GM12878 (cell line): ENCODE measurements around the gene SFMBT1. TPM values are rescaled to one million over a fixed set of nuclear protein-coding genes. Genes with fewer than 3 reads are reported as not detected.

ENCODE experiments used
- ATAC-seq: fragments of 200-7000 bp; cut with Tn5 transposase; 3 replicates; pipeline ENCODE4 v1.9.1; 2020; ENCODE audit warnings: mild to moderate bottlenecking, moderate library complexity
- BruUV-seq: library from RNA; stranded (reverse); fragments of 400-500 nt; replicated peaks from 2 replicates; lab custom pipeline; 2021; lab: Mats Ljungman, UMichigan
- CTCF ChIA-PET: fragments of 300-600 bp; sonication (Branson Sonifier 250); formaldehyde crosslinking; extraction: SDS; loops from one replicate; lab custom pipeline; 2021; ENCODE audit warnings: inconsistent platforms; lab: Yijun Ruan, JAX
- POLR2A ChIA-PET: fragments of 350-600 bp; formaldehyde crosslinking; extraction: SDS; loops from one replicate; lab custom pipeline; 2021; ENCODE audit warnings: inconsistent platforms; lab: Charles Lee
- RAD21 ChIA-PET: fragments of 300-600 bp; sonication (Branson Sonifier 250); formaldehyde crosslinking; loops from one replicate; lab custom pipeline; 2023; ENCODE audit warnings: antibody characterized with exemption; ENCODE audit not compliant: unreplicated experiment; lab: Charles Lee
- SMC1A ChIA-PET: fragments of 300-600 bp; sonication (Branson Sonifier 250); formaldehyde crosslinking; loops from one replicate; lab custom pipeline; 2023; ENCODE audit not compliant: unreplicated experiment, uncharacterized antibody; lab: Charles Lee
- DNase-seq: peaks from one replicate; pipeline ENCODE4 v3.0.0-alpha.2; 2011; ENCODE audit warnings: low read depth, low spot score
- FAIRE-seq: peaks from 3 replicates; lab custom pipeline; 2011; peaks lifted over from hg19 to GRCh38; lab: Jason Lieb, UNC
- H2AFZ ChIP-seq: 2 replicates; pipeline ENCODE4 v1.6.0; 2011; ENCODE audit warnings: low read depth, low read length, control low read depth; ENCODE audit not compliant: control insufficient read depth
- H3K27ac ChIP-seq: 2 replicates; pipeline ENCODE4 v1.5.1; 2011; ENCODE audit warnings: control low read depth; ENCODE audit not compliant: control insufficient read depth, insufficient read depth
- H3K27me3 ChIP-seq, 2 experiments: replicated peaks in 1 of 2; 2 replicates each; pipeline versions ENCODE4 v1.6.0 to v1.6.1; 2011; ENCODE audit warnings: low read length in 1 of 2; ENCODE audit not compliant: control insufficient read depth in 2 of 2, insufficient read depth in 2 of 2
- H3K36me3 ChIP-seq, 2 experiments: 2 replicates each; pipeline ENCODE4 v1.5.1; 2011; ENCODE audit warnings: low read length in 1 of 2; ENCODE audit not compliant: control insufficient read depth in 2 of 2, insufficient read depth in 2 of 2
- H3K4me1 ChIP-seq: 2 replicates; pipeline ENCODE4 v1.6.1; 2011; ENCODE audit warnings: mild to moderate bottlenecking, low read length, moderate library complexity, mixed read lengths; ENCODE audit not compliant: control insufficient read depth, insufficient read depth
- H3K4me2 ChIP-seq: 2 replicates; pipeline ENCODE4 v1.6.0; 2011; ENCODE audit warnings: control low read depth; ENCODE audit not compliant: control insufficient read depth, insufficient read depth
- H3K4me3 ChIP-seq: fragments of 200-600 bp; sonication (generic); 2 replicates; pipeline ENCODE4 v1.5.1; 2016
- H3K79me2 ChIP-seq: 2 replicates; pipeline ENCODE4 v1.6.0; 2011; ENCODE audit warnings: low read length; ENCODE audit not compliant: control insufficient read depth, insufficient read depth
- H3K9ac ChIP-seq: 2 replicates; pipeline ENCODE4 v1.8.0; 2011; ENCODE audit warnings: low read length, control low read depth, mixed read lengths; ENCODE audit not compliant: control insufficient read depth, insufficient read depth
- H3K9me3 ChIP-seq: replicated peaks from 3 replicates; pipeline ENCODE4 v1.5.1; 2011; ENCODE audit warnings: mild to moderate bottlenecking, low read length; ENCODE audit not compliant: control insufficient read depth, insufficient read depth
- H4K20me1 ChIP-seq: 2 replicates; pipeline ENCODE4 v1.6.0; 2011; ENCODE audit not compliant: control insufficient read depth, insufficient read depth
- BHLHE40 ChIP-seq, 2 experiments: fragments of 450-650 bp in 1 of 2; IDR thresholded peaks; 2 replicates each; pipeline ENCODE4 v1.6.1; 2011 to 2017; ENCODE audit warnings: low read depth in 2 of 2, borderline replicate concordance in 1 of 2, improper control_type of control experiment in 1 of 2, low read length in 1 of 2, mild to moderate bottlenecking in 1 of 2
- CHD2 ChIP-seq: IDR thresholded peaks from 2 replicates; pipeline ENCODE4 v1.6.1; 2011; ENCODE audit warnings: low read depth, low read length, improper control_type of control experiment, borderline replicate concordance
- FOXK2 ChIP-seq: fragments of 450-650 bp; IDR thresholded peaks from 2 replicates; pipeline ENCODE4 v1.6.1; 2017; ENCODE audit warnings: mild to moderate bottlenecking, moderate library complexity
- FOXM1 ChIP-seq: IDR thresholded peaks from 2 replicates; pipeline ENCODE4 v1.6.1; 2012; ENCODE audit warnings: low read depth, mild to moderate bottlenecking, inconsistent platforms, low read length, moderate library complexity
- HDGF ChIP-seq: fragments of 450-650 bp; IDR thresholded peaks from 2 replicates; pipeline ENCODE4 v1.6.1; 2016; ENCODE audit warnings: antibody characterized with exemption
- IRF4 ChIP-seq: IDR thresholded peaks from 2 replicates; pipeline ENCODE4 v1.6.1; 2011; ENCODE audit warnings: low read depth, low read length
- MEF2B ChIP-seq: fragments of 450-650 bp; IDR thresholded peaks from 2 replicates; pipeline ENCODE4 v1.6.1; 2018; ENCODE audit warnings: mild to moderate bottlenecking, moderate library complexity; ENCODE audit not compliant: partially characterized antibody, poor library complexity, severe bottlenecking
- STAT1 ChIP-seq: fragments of 450-650 bp; conservative IDR thresholded peaks from 2 replicates; pipeline ENCODE4 v1.6.1; 2014; ENCODE audit warnings: antibody characterized with exemption, mild to moderate bottlenecking
- TAF1 ChIP-seq: IDR thresholded peaks from 2 replicates; pipeline ENCODE4 v1.6.1; 2011; ENCODE audit warnings: mild to moderate bottlenecking, low read depth, low read length, borderline replicate concordance
- WGBS: methylation state at CpG from one replicate; pipeline ENCODE4 v1.1.6; 2016; ENCODE audit warnings: low lambda C conversion rate; ENCODE audit not compliant: insufficient replicate concordance, insufficient coverage; ENCODE audit errors: missing lambda C conversion rate; 5-methylcytosine and 5-hydroxymethylcytosine counted together
- in situ Hi-C: fragments of 300-500 bp; cut with MboI; formaldehyde crosslinking; loops from 9 replicates; pipeline ENCODE4 v1.14.3; 2018; ENCODE audit warnings: mixed read lengths
- intact Hi-C: fragments of 100-400 bp; cut with micrococcal nuclease; formaldehyde crosslinking; loops from one replicate; pipeline ENCODE4 v1.14.2; 2022; ENCODE audit not compliant: unreplicated experiment
- polyA plus RNA-seq, 11 experiments: library from polyadenylated mRNA; depleted of rRNA in 4 of 11; unstranded in 6 of 11; stranded (reverse) in 5 of 11; fragments of >200 nt; fragmentation: Nextera tagmentation in 4 of 11; fragmentation: Illumina TruSeq in 1 of 11; extraction: Ambion mirVana in 4 of 11; extraction: Trizol in 1 of 11; gene quantifications; 1 replicate in 1 of 11; 2 replicates in 10 of 11; pipeline versions ENCODE4 v1.2.1 to v1.2.3, GENCODE V29; 2011 to 2016; ENCODE audit warnings: inconsistent platforms in 2 of 11, missing spikeins in 2 of 11, low read depth in 1 of 11
- total RNA-seq, 4 experiments: library from RNA; depleted of rRNA in 3 of 4; stranded (reverse); fragments of >200 nt in 3 of 4; fragmentation: Illumina TruSeq in 1 of 4; extraction: Trizol in 1 of 4; gene quantifications; 2 replicates each; pipeline versions ENCODE4 v1.2.1 to v1.2.3, GENCODE V29; 2013 to 2021
- TF ChIP-seq, protein P1 (sequence below), 3 experiments: IDR thresholded peaks in 2 of 3; conservative IDR thresholded peaks in 1 of 3; 2 replicates each; pipeline ENCODE4 v1.5.1; 2011; ENCODE audit warnings: low read depth in 3 of 3, low read length in 3 of 3, mild to moderate bottlenecking in 3 of 3, control low read depth in 2 of 3, moderate library complexity in 2 of 3, inconsistent platforms in 1 of 3, mixed read lengths in 1 of 3; ENCODE audit not compliant: control insufficient read depth in 2 of 3, insufficient read depth in 1 of 3; ENCODE audit errors: extremely low read depth in 1 of 3
- TF ChIP-seq, protein P2 (sequence below): IDR thresholded peaks from 2 replicates; pipeline ENCODE4 v1.6.1; 2011; ENCODE audit warnings: borderline replicate concordance, low read depth, mild to moderate bottlenecking, moderate library complexity, mixed read lengths, low read length; ENCODE audit not compliant: insufficient read depth; ENCODE audit errors: extremely low read length

The SFMBT1 gene
- total and polyA plus RNA-seq, 10 of the 15 experiments (the other 5 are each of a cell fraction or from before 2014, with no cell fraction given), result 3.2 to 19.5 (median 11.4) TPM

DNA sequence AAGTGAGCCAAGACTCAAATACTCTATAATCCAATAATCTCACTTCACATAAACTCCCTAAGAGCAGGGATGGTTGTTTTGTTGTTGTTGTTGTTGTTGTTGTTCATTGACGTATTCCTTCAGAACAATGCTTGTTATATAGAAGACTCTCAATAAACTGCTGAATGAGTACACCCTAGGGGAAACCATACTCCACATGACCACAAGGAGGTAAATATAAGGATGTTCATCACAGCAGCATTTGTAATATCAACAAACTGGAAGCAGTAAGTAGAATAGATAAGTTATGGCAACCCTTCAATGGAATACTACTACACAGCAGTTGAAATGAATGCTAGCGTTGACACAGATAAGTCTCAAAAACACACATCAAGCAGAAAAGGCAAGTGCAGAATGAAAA is 86.1 kb downstream of the SFMBT1 start:
- H3K36me3 ChIP-seq, result no peaks in the 10 kb centered on the region; a peak in 1 of 4 replicates

DNA sequence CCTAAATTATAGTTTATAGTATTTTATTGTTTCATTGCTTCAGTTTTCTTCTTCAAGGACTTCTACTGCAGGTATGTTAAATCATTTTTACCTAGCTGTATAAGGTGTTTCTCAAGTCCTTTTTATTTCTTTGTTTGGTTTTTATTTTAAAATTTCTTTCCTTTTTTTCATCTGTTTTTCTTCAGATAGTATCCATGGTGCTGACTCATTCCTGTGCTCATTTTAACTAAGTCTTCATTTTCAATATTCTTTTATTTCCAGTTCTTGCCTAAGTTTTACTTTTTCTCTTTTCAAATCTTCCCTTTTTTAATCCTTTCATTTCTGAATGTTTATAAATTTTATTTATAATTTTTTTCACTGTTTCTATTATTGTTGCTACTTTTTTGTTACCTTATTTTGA is 106.3 kb downstream of the SFMBT1 start:
- ChIA-PET SMC1A (interaction anchor here (0.7 to 1.9 kb wide), 5 partner anchors 8 to 120 kb away, joined by 3 to 6 read pairs (median 4); no protein-coding TSS in a partner anchor), CTCF (interaction anchor here (0.6 to 5.0 kb wide), 2 partner anchors 12 to 172 kb away, joined by 4 to 28 read pairs; no protein-coding TSS in a partner anchor), POLR2A (interaction anchor here (0.6 kb wide), 1 partner anchor 109 kb away, joined by 4 read pairs; no protein-coding TSS in a partner anchor), RAD21 (no interaction called here)
- TF ChIP-seq IRF4, result no peak
- TF ChIP-seq MEF2B, result no peak
- TF ChIP-seq, protein P1, sequence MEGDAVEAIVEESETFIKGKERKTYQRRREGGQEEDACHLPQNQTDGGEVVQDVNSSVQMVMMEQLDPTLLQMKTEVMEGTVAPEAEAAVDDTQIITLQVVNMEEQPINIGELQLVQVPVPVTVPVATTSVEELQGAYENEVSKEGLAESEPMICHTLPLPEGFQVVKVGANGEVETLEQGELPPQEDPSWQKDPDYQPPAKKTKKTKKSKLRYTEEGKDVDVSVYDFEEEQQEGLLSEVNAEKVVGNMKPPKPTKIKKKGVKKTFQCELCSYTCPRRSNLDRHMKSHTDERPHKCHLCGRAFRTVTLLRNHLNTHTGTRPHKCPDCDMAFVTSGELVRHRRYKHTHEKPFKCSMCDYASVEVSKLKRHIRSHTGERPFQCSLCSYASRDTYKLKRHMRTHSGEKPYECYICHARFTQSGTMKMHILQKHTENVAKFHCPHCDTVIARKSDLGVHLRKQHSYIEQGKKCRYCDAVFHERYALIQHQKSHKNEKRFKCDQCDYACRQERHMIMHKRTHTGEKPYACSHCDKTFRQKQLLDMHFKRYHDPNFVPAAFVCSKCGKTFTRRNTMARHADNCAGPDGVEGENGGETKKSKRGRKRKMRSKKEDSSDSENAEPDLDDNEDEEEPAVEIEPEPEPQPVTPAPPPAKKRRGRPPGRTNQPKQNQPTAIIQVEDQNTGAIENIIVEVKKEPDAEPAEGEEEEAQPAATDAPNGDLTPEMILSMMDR (IDR thresholded peaks at IDR 0.05 in 2 of 3, conservative IDR thresholded peaks at IDR 0.05 in 1 of 3; ENCODE audit: control insufficient read depth in 2 of 3, extremely low read depth in 1 of 3, insufficient read depth in 1 of 3, low read depth in 3 of 3, low read length in 3 of 3), result no peak
- TF ChIP-seq STAT1, result no peak
- no peak for TF ChIP-seq HDGF
- intact Hi-C loops, result no loop called here
- no peaks in the 10 kb centered on the region for H3K27me3 ChIP-seq
- no peak overlapping the region for H3K9ac ChIP-seq
- peaks cover 0 to 2% of the 10 kb centered on the region in 2 experiments; a peak in 1 of 4 replicates for H3K36me3 ChIP-seq
- H3K27ac ChIP-seq, result no peak overlapping the region
- FAIRE-seq, result no peak
- H2AFZ ChIP-seq, result no peak overlapping the region
- H3K4me2 ChIP-seq, result no peak overlapping the region
- no TSS peak for BruUV-seq
- ATAC-seq, result no peak
- DNase-seq, result no peak
- H3K79me2 ChIP-seq, result no peaks in the 10 kb centered on the region
- in situ Hi-C loops, result no loop called here
- no peak overlapping the region for H3K4me3 ChIP-seq
- H4K20me1 ChIP-seq, result no peaks in the 10 kb centered on the region
- no peaks in the 10 kb centered on the region for H3K9me3 ChIP-seq
- H3K4me1 ChIP-seq, result no peaks in the 10 kb centered on the region

More for the DNA sequence above, 86.1 kb downstream of the SFMBT1 start:
- no peak for TF ChIP-seq TAF1
- TF ChIP-seq BHLHE40 (IDR thresholded peaks at IDR 0.05; ENCODE audit: borderline replicate concordance in 1 of 2, low read depth in 2 of 2, low read length in 1 of 2), result no peak
- TF ChIP-seq FOXK2, result no peak
- TF ChIP-seq FOXM1, result no peak
- TF ChIP-seq MEF2B, result no peak
- no peak for TF ChIP-seq CHD2
- TF ChIP-seq, protein P2, sequence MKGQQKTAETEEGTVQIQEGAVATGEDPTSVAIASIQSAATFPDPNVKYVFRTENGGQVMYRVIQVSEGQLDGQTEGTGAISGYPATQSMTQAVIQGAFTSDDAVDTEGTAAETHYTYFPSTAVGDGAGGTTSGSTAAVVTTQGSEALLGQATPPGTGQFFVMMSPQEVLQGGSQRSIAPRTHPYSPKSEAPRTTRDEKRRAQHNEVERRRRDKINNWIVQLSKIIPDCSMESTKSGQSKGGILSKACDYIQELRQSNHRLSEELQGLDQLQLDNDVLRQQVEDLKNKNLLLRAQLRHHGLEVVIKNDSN, result no peak
- TF ChIP-seq, all 136 proteins: peak for 0
- ChIA-PET RAD21 (no interaction called here), POLR2A (no interaction called here), CTCF (no interaction called here), SMC1A (no interaction called here)
- Histone ChIP-seq H3K79me2 (no peaks in the 10 kb centered on the region; the same call in 1 of the 2 replicates), H3K9ac (no peak overlapping the region), H3K27me3 (no peaks in the 10 kb centered on the region), H3K27ac (no peak overlapping the region), H3K4me3 (no peak overlapping the region), H4K20me1 (no peaks in the 10 kb centered on the region), H3K9me3 (no peaks in the 10 kb centered on the region), H3K4me2 (no peak overlapping the region), H2AFZ (no peak overlapping the region), H3K4me1 (no peaks in the 10 kb centered on the region)
- BruUV-seq, result no TSS peak
- ATAC-seq (no peak), DNase-seq (no peak), FAIRE-seq (no peak)
- intact Hi-C loops, result no loop called here
- WGBS, result 94% methylated on average over 2 of the region's 2 CpGs
- in situ Hi-C loops, result no loop called here
